GM21723 (cell line): ENCODE measurements around the gene UBE2E2.

Source experiments
- ATAC-seq: cut with Tn5 transposase; IDR thresholded peaks from one replicate; pipeline ENCODE4 v1.9.1; 2021; ENCODE audit warnings: mild to moderate bottlenecking, moderate library complexity; ENCODE audit not compliant: unreplicated experiment

UBE2E2 gene

DNA sequence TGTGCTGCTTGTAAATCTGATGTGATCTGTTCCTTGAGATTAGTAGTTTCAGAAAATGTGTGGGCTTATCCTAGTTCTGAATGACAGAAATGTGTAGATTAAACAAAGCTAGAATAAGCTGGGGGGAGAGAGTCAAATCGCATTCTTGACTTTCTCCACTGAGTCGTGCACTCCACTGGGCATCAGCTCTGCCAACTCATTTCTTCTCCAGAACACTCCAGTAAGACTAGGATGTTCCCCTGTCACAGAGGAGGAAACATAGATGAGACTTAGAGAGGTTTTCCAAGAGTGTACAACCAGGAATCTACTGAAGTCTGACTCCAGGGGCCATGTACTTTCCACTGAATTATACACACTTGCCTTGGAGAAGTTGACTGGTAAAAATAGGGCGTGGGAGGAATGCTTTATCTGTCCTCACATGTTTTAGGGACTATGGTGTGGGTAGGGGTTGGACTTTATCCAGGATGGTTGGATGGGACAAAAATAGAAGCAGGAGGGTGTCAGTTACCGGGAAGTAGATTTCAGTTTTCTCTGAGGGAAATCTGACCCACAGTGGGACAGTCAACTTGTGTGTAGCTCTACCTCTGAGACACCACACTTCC, 298.2 kb downstream of the UBE2E2 start:
- no peak for ATAC-seq

DNA sequence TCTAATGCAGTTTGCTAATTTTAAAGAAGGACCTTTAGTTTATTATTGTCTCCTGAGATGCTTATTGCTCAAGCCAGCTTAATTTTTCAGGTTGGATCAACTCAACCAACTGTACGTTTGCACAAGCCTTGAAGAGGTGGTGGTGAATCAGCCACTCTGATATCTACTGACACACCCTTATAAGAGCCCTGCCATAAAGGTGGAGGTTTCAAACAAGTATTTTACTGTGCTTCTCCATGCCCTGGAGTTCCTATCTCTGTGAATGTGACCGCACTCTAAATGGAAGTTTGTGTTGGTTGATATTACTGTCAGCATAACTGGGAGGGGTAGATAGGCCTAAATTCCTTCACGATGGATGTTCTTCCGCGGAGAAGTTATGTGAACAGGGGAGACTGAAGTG, 305.3 kb downstream of the UBE2E2 start:
- ATAC-seq = no peak

DNA sequence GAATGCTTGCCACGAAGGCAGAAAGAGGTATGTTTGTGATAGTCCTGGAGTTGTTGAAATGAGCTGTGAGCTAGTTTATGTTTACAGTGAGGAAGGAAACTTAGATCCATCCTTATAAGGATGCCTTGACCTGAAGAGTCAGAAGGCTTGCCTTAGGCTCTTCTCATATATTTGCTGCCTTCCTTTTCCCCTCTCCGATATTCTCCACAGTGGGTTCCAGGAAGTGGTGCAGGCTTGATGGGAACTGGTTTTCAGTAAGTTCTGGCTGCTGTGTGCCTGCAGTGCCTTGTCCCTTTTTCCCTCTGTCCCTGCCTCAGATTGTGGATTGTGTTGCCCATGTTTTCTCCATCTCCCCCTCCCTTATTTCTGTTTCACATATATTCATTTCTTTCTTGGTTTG, 315.3 kb downstream of the UBE2E2 start:
- ATAC-seq = no peak

DNA sequence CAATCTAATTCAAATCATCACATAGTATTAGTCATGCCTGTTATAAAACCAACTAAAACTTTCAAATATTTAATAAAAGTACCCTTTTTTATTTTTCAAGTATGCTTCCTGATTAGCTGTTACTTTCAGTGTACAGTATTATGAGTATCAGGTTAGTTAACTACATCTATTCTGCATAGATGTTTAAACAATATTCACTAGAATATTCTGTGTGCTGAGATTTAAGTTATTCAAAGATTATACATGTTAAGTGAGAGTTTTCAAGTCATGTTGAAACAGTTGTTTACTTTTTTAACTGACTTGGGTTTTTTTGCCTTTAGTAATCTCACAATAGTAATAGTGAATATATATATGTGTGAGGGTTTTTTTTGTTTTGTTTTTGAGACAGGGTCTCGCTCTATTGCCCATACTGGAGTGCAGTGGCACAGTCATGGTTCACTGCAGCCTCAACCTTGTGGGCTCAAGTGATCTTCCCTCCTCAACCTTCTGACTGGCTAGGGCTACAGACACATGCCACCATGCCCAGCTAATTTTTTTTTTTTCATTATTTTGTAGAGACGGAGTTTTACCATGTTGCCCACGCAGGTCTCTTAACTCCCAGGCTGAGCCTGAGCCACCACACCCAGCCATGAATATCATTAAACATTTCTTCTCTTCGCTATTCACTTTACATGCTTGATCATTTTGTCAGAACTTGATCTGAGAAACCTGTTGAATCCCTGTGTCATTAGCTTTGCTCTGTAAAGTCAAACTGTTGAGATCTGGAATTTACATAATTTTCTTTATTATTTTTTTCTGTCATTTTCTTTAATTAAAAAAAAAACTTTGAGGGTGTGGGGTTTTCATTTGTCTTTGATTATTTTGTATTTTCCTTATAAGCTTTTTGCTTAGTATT, 316.4 kb downstream of the UBE2E2 start:
- peak; percentile 71 for ATAC-seq

- no peak for ATAC-seq
These were observed 324.2 kb downstream of the UBE2E2 start for GRCh38 chr3:23527326-23527725.

DNA sequence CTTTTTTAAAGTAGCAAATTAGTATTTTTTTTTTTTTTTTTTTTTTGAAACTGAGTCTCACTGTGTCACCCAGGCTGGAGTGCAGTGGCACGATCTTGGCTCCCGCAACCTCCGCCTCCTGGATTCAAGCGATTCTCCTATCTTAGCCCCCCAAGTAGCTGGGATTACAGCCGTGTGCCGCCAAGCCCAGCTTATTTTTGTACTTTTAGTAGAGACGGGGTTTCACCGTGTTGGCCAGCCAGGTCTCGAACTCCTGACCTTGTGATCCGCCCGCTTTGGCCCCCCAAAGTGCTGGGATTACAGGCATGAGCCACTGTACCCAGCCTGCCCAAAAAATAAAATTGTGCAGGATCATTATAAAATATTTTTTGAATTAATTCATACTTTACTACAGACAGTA, 330.5 kb downstream of the UBE2E2 start:
- ATAC-seq = no peak

DNA sequence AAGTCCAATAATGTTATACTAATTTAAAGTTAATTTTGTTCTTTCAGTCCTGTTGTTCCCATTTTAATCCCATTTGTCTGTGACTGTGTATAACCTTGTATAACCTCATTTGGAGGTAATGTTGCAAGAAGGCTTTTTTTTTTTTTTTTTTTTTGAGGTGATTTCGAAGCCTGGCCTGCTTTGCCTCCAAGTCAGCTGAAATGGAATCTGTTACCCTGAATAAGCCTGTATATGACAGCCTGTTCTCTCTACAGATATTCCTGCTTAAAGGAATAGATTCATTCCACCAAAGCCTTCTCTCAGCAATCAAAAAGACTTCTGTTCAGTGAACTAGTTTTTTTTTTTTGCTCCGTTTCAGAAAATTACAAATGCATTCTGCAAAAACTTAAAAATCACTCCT, 330.9 kb downstream of the UBE2E2 start:
- ATAC-seq = no peak

GRCh38 chr3:23537101-23537551, 334.0 kb downstream of the UBE2E2 start:
- no peak for ATAC-seq

- no peak for ATAC-seq
These were observed 336.1 kb downstream of the UBE2E2 start for GRCh38 chr3:23539185-23539584.

DNA sequence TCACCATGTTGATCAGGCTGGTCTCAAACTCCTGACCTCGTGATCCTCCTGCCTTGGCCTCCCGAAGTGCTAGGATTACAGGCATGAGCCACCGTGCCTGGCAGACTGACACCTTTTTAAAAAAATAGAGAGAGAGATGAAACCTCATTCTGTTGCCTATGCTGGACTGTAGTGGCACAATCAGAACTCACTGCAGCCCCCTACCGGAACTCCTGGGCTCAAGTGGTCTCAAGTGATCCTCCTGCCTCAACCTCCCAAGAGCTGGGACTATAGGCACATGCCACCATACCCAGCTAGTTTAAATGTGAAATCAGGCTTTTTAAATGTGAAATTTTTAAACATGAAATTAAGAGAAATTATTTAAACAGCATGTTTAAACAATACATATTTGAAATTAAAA, 337.5 kb downstream of the UBE2E2 start:
- no peak for ATAC-seq

DNA sequence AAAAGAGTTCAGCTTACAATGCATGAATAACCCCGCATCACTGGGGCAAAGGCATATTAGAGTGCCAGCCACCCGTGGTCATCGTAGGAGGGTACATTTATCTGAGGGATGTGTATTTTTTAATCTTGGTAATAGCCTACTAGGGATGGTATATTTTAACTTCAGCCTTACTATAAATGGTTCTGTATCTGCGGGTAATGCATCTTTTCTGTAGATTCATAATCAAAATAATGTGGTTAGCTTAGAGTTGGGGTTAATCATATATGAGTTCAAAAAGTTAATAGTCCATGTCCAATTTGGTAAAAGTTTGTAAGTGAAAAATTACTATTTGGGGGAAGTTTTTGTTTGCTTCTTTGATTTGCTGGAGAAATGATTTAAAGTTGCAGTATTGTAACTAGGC, 339.0 kb downstream of the UBE2E2 start:
- ATAC-seq = no peak

DNA sequence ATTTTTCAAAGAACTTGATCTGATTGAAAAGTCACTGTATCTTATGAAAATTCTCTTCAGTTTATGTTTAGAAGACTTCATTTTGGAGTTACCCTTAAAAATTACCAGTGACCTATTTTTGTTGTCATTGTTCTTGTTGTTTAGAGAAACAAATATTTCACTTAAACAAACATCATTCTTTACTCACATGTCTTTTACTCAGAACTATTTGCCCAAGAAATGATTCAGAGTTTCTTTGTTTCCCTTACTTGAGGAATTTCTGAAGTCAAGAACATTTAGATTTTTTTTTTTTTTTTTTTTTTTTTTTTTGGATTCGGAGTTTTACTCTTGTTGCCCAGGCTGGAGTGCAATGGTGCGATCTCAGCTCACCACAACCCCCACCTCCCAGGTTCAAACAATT, 343.1 kb downstream of the UBE2E2 start:
- no peak for ATAC-seq

DNA sequence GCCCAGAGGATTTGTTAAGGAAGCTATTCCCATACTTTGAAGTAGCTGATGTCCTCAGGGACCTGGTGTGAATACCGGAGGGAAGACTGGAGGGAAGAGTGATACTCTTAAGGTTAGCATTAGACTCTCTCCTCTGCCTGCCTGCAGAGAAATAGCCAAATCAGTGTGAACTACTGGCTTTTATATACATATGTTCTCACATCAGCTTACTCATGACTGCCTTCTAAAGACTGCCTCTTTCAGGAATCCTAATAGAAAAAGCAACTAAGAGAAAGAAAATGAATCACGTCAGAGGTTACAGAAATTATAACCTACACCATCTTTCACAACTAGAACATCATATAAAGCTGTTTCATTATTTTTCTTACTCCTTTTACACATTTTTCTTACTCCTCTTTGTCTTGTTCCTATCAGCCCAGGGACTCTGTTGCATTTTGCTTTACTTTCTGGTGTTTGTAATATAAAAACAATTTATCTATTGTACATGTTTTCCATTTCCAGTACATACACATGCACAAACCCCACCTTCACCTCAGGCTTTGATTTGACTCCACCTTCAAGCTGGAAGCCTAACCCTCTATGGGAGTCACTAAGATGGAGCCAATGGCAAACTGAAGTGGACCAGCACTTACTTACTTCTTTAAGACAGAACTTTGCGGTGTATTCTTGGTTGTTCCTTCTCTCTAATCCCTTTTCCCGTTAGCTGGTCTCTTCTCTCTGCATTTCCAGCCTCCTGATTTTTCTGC, 345.0 kb downstream of the UBE2E2 start:
- no peak for ATAC-seq

DNA sequence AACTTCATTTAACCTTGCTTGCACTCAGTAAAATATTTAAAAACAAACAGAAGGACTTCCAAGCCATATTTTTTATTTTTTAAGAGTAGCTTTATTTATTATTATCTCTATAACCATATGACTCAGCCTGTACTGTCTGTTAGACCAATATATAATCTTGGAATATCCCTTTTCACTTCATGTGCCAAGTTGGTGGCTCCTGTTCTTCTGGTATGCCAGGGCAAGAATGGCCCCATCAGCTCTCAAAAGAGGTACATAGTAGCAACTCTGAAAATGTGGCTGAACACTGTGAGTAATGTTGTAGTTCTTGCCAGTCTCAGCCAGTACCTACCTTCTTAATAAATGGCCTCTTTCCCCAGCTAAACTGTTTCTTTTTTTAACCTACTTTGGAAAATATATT, 345.6 kb downstream of the UBE2E2 start:
- ATAC-seq = no peak

- ATAC-seq = no peak
These were observed 346.2 kb downstream of the UBE2E2 start for GRCh38 chr3:23549148-23549910.

GRCh38 chr3:23550402-23550801, 347.3 kb downstream of the UBE2E2 start:
- ATAC-seq = peak; percentile 90

- ATAC-seq = no peak
These were observed 349.4 kb downstream of the UBE2E2 start for GRCh38 chr3:23552506-23552905.

GRCh38 chr3:23553353-23553752, 350.2 kb downstream of the UBE2E2 start:
- ATAC-seq = no peak

- no peak for ATAC-seq
These were observed 362.1 kb downstream of the UBE2E2 start for GRCh38 chr3:23565041-23565775.

DNA sequence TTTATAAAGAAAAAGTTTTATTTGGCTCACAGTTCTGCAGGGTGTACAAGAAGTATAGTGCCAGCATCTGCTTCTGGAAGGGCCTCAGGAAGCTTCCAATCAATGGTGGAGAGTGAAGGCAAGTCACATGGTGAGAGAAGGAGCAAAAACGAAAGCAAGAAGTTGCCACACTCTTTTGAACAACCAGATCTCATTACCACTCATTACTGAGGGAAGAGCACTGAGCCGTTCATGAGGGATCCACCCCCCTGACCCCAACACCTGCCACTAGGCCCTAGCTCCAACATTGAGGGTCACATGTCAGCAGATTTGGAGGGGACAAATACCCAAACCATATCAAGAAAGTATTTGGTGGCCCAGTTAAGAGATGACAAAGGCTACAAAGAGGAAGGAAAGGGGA, 363.4 kb downstream of the UBE2E2 start:
- no peak for ATAC-seq
